Ascending aorta (tissue), 2 donors: Measurements from ENCODE around the gene FAM107A. TPM values are rescaled to one million over a fixed set of nuclear protein-coding genes. Genes with fewer than 3 reads are reported as not detected.

Source experiments
- DNase-seq, 2 donors: peaks; one replicate each; pipeline ENCODE4 v3.0.0-alpha.2; 2019; ENCODE audit warnings: low spot score in 2 of 2
- H3K27ac ChIP-seq, 2 donors: fragments of 200-600 bp; sonication (generic); one replicate each; pipeline ENCODE4 v1.5.1; 2016 to 2017; ENCODE audit warnings: mild to moderate bottlenecking in 1 of 2
- H3K27me3 ChIP-seq: fragments of 200-600 bp; sonication (generic); one replicate; pipeline ENCODE4 v1.5.1; 2017
- H3K36me3 ChIP-seq, 2 donors: fragments of 200-600 bp; sonication (generic); one replicate each; pipeline ENCODE4 v1.5.1; 2016
- H3K4me1 ChIP-seq, 2 donors: fragments of 200-600 bp; sonication (generic); one replicate each; pipeline ENCODE4 v1.5.1; 2016 to 2017; ENCODE audit warnings: mild to moderate bottlenecking in 1 of 2
- H3K4me3 ChIP-seq, 2 donors: fragments of 200-600 bp; sonication (generic); one replicate each; pipeline ENCODE4 v1.5.1; 2016 to 2017; ENCODE audit warnings: mild to moderate bottlenecking in 1 of 2
- H3K9me3 ChIP-seq, 2 donors: fragments of 200-600 bp; sonication (generic); one replicate each; pipeline ENCODE4 v1.5.1; 2016
- intact Hi-C: fragments of 100-400 bp; cut with DNase I; formaldehyde crosslinking; loops from one replicate; pipeline ENCODE4 v1.15.1; 2023
- total RNA-seq: library from RNA; depleted of rRNA; stranded (reverse); fragments of >200 nt; gene quantifications from one replicate; pipeline ENCODE4 v1.1.0, GENCODE V29; 2016
- TF ChIP-seq, protein P1 (sequence below), 3 experiments: fragments of 200-600 bp in 2 of 3; fragments of 450-650 bp in 1 of 3; sonication (generic) in 2 of 3; IDR thresholded peaks; one replicate each; pipeline ENCODE4 v1.5.1; 2016 to 2019; ENCODE audit warnings: antibody characterized with exemption in 3 of 3, mild to moderate bottlenecking in 1 of 3, moderate library complexity in 1 of 3

The FAM107A gene, protein sequence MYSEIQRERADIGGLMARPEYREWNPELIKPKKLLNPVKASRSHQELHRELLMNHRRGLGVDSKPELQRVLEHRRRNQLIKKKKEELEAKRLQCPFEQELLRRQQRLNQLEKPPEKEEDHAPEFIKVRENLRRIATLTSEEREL
- total RNA-seq = 93.4 TPM

DNA sequence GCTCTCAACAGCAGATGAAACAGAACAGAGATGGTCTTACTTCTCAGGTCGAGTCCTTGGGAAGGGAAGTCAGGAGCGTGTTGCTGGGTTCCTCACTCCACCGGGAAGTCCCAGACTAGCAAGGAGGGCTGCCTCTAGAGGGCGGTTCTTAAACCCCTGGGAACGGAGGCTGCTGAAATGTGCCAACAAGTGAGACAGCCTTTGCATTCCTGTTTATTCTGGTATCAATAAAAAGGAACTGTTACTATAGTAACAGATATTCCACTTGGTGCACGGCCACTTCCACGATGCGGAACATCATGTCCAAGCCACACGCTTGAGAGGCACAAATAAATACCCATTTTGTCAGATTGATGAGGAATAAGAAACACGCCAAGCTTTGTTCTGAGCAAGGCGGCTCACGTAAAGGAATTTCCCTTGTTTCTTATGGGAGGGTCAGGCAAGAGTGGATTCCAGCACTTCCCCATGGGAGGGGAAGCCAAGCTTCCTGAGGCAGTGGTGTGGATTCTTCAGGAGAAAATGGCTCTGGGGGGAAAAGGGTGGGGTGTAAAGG, at the start of gene FAM107A:
FAM107A (minus strand) TSS at position 123 of the 553 bp plus-strand sequence. CDS start 7,531 bp downstream, outside the sequence.
- no peaks in the 10 kb centered on the region for H3K36me3 ChIP-seq
- peak within 1 kb of the TSS in 1 of 2 donors; percentile 31 for H3K4me3 ChIP-seq
- H3K9me3 ChIP-seq = no peaks in the 10 kb centered on the region
- intact Hi-C loops = no loop called here
- H3K27me3 ChIP-seq = no peaks in the 10 kb centered on the region
- TF ChIP-seq, protein P1, sequence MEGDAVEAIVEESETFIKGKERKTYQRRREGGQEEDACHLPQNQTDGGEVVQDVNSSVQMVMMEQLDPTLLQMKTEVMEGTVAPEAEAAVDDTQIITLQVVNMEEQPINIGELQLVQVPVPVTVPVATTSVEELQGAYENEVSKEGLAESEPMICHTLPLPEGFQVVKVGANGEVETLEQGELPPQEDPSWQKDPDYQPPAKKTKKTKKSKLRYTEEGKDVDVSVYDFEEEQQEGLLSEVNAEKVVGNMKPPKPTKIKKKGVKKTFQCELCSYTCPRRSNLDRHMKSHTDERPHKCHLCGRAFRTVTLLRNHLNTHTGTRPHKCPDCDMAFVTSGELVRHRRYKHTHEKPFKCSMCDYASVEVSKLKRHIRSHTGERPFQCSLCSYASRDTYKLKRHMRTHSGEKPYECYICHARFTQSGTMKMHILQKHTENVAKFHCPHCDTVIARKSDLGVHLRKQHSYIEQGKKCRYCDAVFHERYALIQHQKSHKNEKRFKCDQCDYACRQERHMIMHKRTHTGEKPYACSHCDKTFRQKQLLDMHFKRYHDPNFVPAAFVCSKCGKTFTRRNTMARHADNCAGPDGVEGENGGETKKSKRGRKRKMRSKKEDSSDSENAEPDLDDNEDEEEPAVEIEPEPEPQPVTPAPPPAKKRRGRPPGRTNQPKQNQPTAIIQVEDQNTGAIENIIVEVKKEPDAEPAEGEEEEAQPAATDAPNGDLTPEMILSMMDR (IDR thresholded peaks at IDR 0.05) = peak in 1 of 3 experiments; percentile 13
- peak in 1 of 2 donors; percentile 76 for DNase-seq
- peak within 1 kb of the TSS; percentile 49 to 59 for H3K27ac ChIP-seq
- H3K4me1 ChIP-seq = no peaks in the 10 kb centered on the region

DNA sequence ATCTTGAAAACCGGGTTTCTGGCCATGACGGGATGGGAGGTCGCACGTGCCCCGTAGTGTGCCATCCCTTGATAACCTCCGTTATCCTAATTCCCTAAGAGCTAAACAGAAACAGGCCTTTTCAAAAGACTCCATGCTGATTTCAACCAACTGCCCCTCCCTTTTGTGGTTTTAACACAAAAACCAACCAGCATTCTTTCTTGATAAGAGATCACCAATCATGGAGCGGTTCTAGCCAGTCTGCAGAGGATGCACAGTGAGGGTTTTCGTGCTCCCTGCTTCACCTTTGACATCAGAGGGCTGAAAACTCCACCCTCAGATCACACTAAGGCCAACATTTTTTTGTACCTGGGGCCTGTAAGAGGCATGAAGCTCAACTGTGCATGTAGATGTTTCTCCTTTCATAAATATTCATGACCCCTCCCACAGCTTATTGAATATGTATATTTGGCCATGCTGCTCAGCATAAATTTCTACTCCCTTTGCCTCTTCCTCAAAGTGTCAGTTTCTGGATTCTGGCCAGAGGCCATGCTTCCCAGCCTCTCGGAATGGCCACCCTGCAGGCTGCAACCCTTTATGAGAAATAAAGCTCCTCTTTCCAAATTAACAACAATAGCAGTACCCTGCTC, 48.1 kb upstream of the FAM107A start:
- Histone ChIP-seq H3K36me3 (no peaks in the 10 kb centered on the region), H3K27me3 (no peaks in the 10 kb centered on the region), H3K4me1 (no peaks in the 10 kb centered on the region), H3K4me3 (no peak overlapping the region), H3K27ac (no peak overlapping the region), H3K9me3 (no peaks in the 10 kb centered on the region)
- no peak for DNase-seq
- TF ChIP-seq, protein P1 (IDR thresholded peaks at IDR 0.05) = no peak
- intact Hi-C loops = no loop called here

DNA sequence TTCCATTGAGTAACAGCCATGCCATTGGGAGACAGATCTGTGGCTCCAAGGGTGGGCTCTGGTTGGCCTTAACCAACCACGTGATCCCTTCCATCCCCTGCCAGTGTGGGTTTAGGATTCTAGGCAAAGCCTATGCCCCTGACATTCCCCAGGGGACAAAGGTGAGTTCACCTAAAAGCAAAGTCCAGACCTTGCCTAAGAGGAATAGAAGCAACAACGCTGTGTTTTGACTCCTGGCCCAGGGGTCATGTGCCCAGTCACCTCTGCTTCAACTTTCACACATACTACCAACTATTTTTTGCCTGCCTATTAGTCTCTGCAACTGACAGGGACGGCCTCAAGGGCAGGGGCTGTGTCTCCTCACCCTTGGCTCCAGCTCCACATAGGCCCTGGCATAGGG, 47.4 kb upstream of the FAM107A start:
- Histone ChIP-seq H3K4me1 (no peaks in the 10 kb centered on the region), H3K27me3 (no peaks in the 10 kb centered on the region), H3K36me3 (no peaks in the 10 kb centered on the region), H3K9me3 (no peaks in the 10 kb centered on the region), H3K4me3 (no peak overlapping the region), H3K27ac (no peak overlapping the region)
- intact Hi-C loops = no loop called here
- TF ChIP-seq, protein P1 (IDR thresholded peaks at IDR 0.05) = no peak
- no peak for DNase-seq

DNA sequence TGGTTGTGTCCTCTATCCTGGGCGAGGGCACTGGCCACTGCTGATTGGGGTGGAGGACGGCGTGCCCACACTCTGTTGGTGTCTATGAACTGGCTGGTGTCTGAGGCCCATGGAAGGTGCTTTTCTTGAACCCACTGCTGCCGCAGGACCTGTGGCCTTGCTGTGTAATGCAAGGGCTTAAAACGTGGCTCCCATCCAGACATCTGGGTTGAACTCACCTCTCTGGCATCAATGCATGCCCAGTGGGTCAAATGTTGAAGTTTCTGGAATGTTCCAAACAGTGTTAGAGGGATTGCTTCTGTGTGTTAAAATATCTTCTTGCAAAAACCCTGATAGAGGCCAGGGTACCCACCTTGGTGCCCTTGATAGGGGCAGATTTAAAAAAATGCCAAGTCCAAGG, 46.8 kb upstream of the FAM107A start:
- H3K27ac ChIP-seq = no peak overlapping the region
- intact Hi-C loops = no loop called here

DNA sequence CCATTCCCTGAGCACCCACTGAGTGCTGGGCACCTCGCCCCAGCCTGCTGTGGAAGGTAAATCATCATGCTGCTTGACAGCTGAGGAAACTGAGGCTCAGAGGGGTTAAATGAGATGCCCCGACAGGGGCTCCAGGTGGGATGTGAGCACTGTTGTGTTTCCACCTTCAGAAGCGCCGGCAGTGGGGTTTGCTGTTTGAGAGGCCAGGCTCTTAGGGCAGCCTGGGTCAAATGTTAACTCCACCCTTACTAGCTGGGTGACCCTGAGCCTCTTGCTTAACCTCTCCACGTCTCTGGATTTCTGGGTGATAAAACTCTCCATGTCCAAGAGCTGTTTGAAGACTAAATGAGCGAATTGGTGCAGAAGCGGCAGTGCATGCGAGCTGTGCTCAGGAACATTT, 46.3 kb upstream of the FAM107A start:
- Histone ChIP-seq H3K4me1 (no peaks in the 10 kb centered on the region), H3K36me3 (no peaks in the 10 kb centered on the region), H3K27ac (no peak overlapping the region), H3K9me3 (no peaks in the 10 kb centered on the region), H3K4me3 (no peak overlapping the region), H3K27me3 (no peaks in the 10 kb centered on the region)
- TF ChIP-seq, protein P1 (IDR thresholded peaks at IDR 0.05) = no peak
- DNase-seq = no peak
- intact Hi-C loops = no loop called here

More for the DNA sequence above, 46.8 kb upstream of the FAM107A start:
- Histone ChIP-seq H3K4me1 (no peaks in the 10 kb centered on the region), H3K4me3 (no peak overlapping the region), H3K36me3 (no peaks in the 10 kb centered on the region), H3K9me3 (no peaks in the 10 kb centered on the region), H3K27me3 (no peaks in the 10 kb centered on the region)
- DNase-seq = no peak
- TF ChIP-seq, protein P1 (IDR thresholded peaks at IDR 0.05) = no peak
